Ovary (tissue), 9 donors: ENCODE results near the gene IGSF9. TPM values are rescaled to one million over a fixed set of nuclear protein-coding genes. Genes with fewer than 3 reads are reported as not detected.
A peak's percentile ranks its signal among the peaks of the same experiment; 100 is the strongest.

Experiments
- DNase-seq, 5 donors: peaks; one replicate each; pipeline ENCODE4 v3.0.0-alpha.2; 2019 to 2020
- H3K27ac ChIP-seq, 2 donors: fragments of 200-600 bp; one replicate each; pipeline versions ENCODE4 v1.5.1 to v1.8.0; 2019 to 2022
- H3K27me3 ChIP-seq: fragments of 200-600 bp; one replicate; pipeline ENCODE4 v1.8.0; 2022
- H3K36me3 ChIP-seq: fragments of 200-600 bp; sonication (generic); one replicate; pipeline ENCODE4 v1.5.1; 2019
- H3K4me1 ChIP-seq: one replicate; pipeline ENCODE4 v1.8.1; 2013; ENCODE audit warnings: mild to moderate bottlenecking, moderate library complexity; ENCODE audit not compliant: insufficient read depth
- H3K4me3 ChIP-seq: fragments of 200-600 bp; sonication (generic); one replicate; pipeline ENCODE4 v1.5.1; 2017
- H3K9me3 ChIP-seq, 2 donors: fragments of 200-600 bp in 1 of 2; sonication (generic) in 1 of 2; one replicate each; pipeline versions ENCODE4 v1.5.1 to v1.8.1; 2013 to 2019; ENCODE audit warnings: mild to moderate bottlenecking in 1 of 2, moderate library complexity in 1 of 2
- CTCF ChIP-seq, 3 donors: fragments of 450-650 bp in 2 of 3; fragments of 200-600 bp in 1 of 3; IDR thresholded peaks; one replicate each; pipeline versions ENCODE4 v1.5.1 to v1.8.0; 2016 to 2022; ENCODE audit warnings: antibody characterized with exemption in 3 of 3, mild to moderate bottlenecking in 1 of 3
- EP300 ChIP-seq: sonication (generic); formaldehyde crosslinking; IDR thresholded peaks from one replicate; pipeline ENCODE4 v1.6.1; 2017; ENCODE audit warnings: antibody characterized with exemption
- POLR2A ChIP-seq: fragments of 450-650 bp; IDR thresholded peaks from one replicate; pipeline ENCODE4 v1.6.1; 2017; ENCODE audit warnings: antibody characterized with exemption, mild to moderate bottlenecking, moderate library complexity
- WGBS, 3 donors: extraction: QIAGEN DNeasy Blood & Tissue Kit in 1 of 3; methylation state at CpG; one replicate each; pipeline versions ENCODE4 v1.1.5 to v1.1.7; 2013 to 2017; 5-methylcytosine and 5-hydroxymethylcytosine counted together
- intact Hi-C, 4 donors: fragments of 100-400 bp; cut with DNase I; formaldehyde crosslinking; loops; one replicate each; pipeline versions ENCODE4 v1.11.0 to v1.15.1; 2022 to 2023
- polyA plus RNA-seq, 2 donors: library from polyadenylated mRNA; stranded (reverse); fragments of 200-250 nt in 1 of 2; fragments of 350-450 nt in 1 of 2; fragmentation: Illumina TruSeq in 1 of 2; extraction: RNeasy Lipid Tissue Mini Kit (QIAGEN cat#74804) in 1 of 2; gene quantifications; one replicate each; pipeline ENCODE4 v1.2.3, GENCODE V29; 2013 to 2014
- total RNA-seq, 7 donors: library from RNA; depleted of rRNA in 2 of 7; stranded (reverse); fragments of >200 nt in 2 of 7; fragmentation: NEBNext Ultra II Directional in 3 of 7; extraction: Animal tissue kit (Norgen Biotek cat#: 25700) in 3 of 7; gene quantifications; one replicate each; pipeline versions ENCODE4 v1.1.0 to v1.2.4, GENCODE V29; 2016 to 2023
- donor health status: DM: no; HTN: no; CAD: no; lungs with moderate emphysema.
- donor health status: DM: no; HTN: no; CAD: no.
- donor health status: Bipolar disorder and iron deficiency.
- donor health status: DM: yes; HTN: yes; CAD: no.
- donor health status: DM: no; HTN: no; CAD: no.
- donor health status: DM: yes; HTN: yes; CAD: no.

The IGSF9 gene
- total and polyA plus RNA-seq, 9 donors, result 0.10 to 14.0 (median 1.3) TPM

- intact Hi-C loops, result no loop called here
- peak; percentile 45 to 66 (median 57) for DNase-seq
- H3K27me3 ChIP-seq, result no peaks in the 10 kb centered on the region
- H3K36me3 ChIP-seq, result no peaks in the 10 kb centered on the region
- H3K4me3 ChIP-seq, result no peak overlapping the region
- no peaks in the 10 kb centered on the region for H3K4me1 ChIP-seq
- H3K27ac ChIP-seq, result no peak overlapping the region
- TF ChIP-seq CTCF (IDR thresholded peaks at IDR 0.05) (no peak), EP300 (no peak), POLR2A (no peak)
- no peaks in the 10 kb centered on the region for H3K9me3 ChIP-seq
- 44 to 49% (median 49%) methylated on average over 6 of the region's 6 CpGs for WGBS, 3 donors
These were observed 63.5 kb downstream of the IGSF9 start for GRCh38 chr1:159881622-159882526.

GRCh38 chr1:159880430-159880829 lies 65.0 kb downstream of the IGSF9 start:
- TF ChIP-seq POLR2A, result no peak
- no peak for TF ChIP-seq CTCF (IDR thresholded peaks at IDR 0.05)
- no peak for TF ChIP-seq EP300
- H3K9me3 ChIP-seq, result no peaks in the 10 kb centered on the region
- H3K4me3 ChIP-seq, result no peak overlapping the region
- no peaks in the 10 kb centered on the region for H3K4me1 ChIP-seq
- no peak overlapping the region for H3K27ac ChIP-seq
- intact Hi-C loops, result no loop called here
- DNase-seq, result no peak
- 92 to 96% (median 95%) methylated on average over 3 of the region's 3 CpGs for WGBS, 3 donors
- H3K36me3 ChIP-seq, result no peaks in the 10 kb centered on the region
- no peaks in the 10 kb centered on the region for H3K27me3 ChIP-seq

- 84 to 89% (median 88%) methylated on average over 4 of the region's 4 CpGs for WGBS, 3 donors
- Histone ChIP-seq H3K9me3 (no peaks in the 10 kb centered on the region), H3K27ac (no peak overlapping the region), H3K36me3 (no peaks in the 10 kb centered on the region), H3K4me1 (no peaks in the 10 kb centered on the region), H3K27me3 (no peaks in the 10 kb centered on the region), H3K4me3 (no peak overlapping the region)
- intact Hi-C loops, result no loop called here
- DNase-seq, result no peak
- TF ChIP-seq EP300 (no peak), POLR2A (no peak), CTCF (IDR thresholded peaks at IDR 0.05) (no peak)
These were observed 65.4 kb downstream of the IGSF9 start for GRCh38 chr1:159879977-159880376.

- Histone ChIP-seq H3K4me1 (no peaks in the 10 kb centered on the region), H3K27ac (no peak overlapping the region), H3K27me3 (no peaks in the 10 kb centered on the region), H3K9me3 (no peaks in the 10 kb centered on the region), H3K36me3 (no peaks in the 10 kb centered on the region), H3K4me3 (no peak overlapping the region)
- no peak for TF ChIP-seq EP300
- no peak for TF ChIP-seq CTCF (IDR thresholded peaks at IDR 0.05)
- TF ChIP-seq POLR2A, result no peak
- intact Hi-C loops, result no loop called here
- WGBS, 3 donors, result 71 to 79% (median 72%) methylated on average over 3 of the region's 3 CpGs
- no peak for DNase-seq
These were observed 66.3 kb downstream of the IGSF9 start for GRCh38 chr1:159879136-159879535.
